Measurements from ENCODE around the gene GC. TPM values are rescaled to one million over a fixed set of nuclear protein-coding genes. Genes with fewer than 3 reads are reported as not detected.
"Not testable (repeated sequence)": the region's sequence is repeated elsewhere in the genome, so short reads cannot be mapped to it uniquely, and the experiment has no call there.

GC gene
- total RNA-seq, 2 experiments from 2014 or later: not detected

DNA sequence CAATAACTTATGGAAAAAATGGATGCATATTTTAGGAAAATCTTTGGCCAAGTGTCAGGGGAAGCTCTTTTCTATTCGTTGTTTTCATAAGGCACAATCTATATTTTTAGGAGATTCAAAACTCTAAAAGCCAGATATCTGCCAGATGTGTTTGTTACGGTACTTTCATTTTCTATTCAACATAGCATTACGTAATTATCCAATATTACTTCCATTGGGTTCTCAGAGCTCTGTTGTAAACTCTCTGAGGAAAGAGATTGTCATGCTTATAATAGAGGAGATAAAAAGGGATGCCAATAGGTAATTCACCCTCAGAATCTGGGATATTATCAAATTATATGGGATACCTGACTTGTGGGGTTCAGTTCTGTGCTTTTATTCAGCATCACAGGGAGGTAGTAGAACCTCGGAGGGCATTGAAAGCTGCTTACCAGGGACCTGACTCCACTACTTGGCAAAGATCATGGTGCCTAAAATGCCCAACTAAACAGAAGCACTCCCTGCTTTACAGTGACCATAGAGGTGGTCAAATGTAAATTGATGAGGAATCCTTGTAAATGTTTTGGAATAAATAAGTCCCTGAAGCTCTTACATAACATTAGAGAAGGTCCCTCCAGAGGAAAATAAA is 32.9 kb upstream of the GC start:
- DNase-seq (no peak), ATAC-seq (ENCODE audit: poor library complexity) (no peak)
- no peak overlapping the region for H3K4me3 ChIP-seq (ENCODE audit: low read length)
- H3K27me3 Mint-ChIP-seq: peaks cover 9% of the 10 kb centered on the region
- H3K9me3 ChIP-seq (ENCODE audit: control insufficient read depth in 1 of 2, insufficient read depth in 1 of 2, low read length in 2 of 2): peaks cover 0 to 13% of the 10 kb centered on the region in 2 experiments
- TF ChIP-seq, protein P1, sequence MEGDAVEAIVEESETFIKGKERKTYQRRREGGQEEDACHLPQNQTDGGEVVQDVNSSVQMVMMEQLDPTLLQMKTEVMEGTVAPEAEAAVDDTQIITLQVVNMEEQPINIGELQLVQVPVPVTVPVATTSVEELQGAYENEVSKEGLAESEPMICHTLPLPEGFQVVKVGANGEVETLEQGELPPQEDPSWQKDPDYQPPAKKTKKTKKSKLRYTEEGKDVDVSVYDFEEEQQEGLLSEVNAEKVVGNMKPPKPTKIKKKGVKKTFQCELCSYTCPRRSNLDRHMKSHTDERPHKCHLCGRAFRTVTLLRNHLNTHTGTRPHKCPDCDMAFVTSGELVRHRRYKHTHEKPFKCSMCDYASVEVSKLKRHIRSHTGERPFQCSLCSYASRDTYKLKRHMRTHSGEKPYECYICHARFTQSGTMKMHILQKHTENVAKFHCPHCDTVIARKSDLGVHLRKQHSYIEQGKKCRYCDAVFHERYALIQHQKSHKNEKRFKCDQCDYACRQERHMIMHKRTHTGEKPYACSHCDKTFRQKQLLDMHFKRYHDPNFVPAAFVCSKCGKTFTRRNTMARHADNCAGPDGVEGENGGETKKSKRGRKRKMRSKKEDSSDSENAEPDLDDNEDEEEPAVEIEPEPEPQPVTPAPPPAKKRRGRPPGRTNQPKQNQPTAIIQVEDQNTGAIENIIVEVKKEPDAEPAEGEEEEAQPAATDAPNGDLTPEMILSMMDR (IDR thresholded peaks at IDR 0.05): no peak
- no peaks in the 10 kb centered on the region for H3K4me1 ChIP-seq (ENCODE audit: insufficient read depth, low read length)
- ChIA-PET CTCF (no interaction called here), POLR2A (no interaction called here)
- no peak overlapping the region for H3K27ac Mint-ChIP-seq
- no peaks in the 10 kb centered on the region for H3K27me3 ChIP-seq (ENCODE audit: control insufficient read depth in 1 of 2, insufficient read depth in 2 of 2, low read length in 2 of 2)
- H3K27ac ChIP-seq (ENCODE audit: low read depth in 1 of 2, low read length in 2 of 2): no peak overlapping the region
- no peaks in the 10 kb centered on the region for H3K36me3 Mint-ChIP-seq (ENCODE audit: low read depth)
- H3K9me3 Mint-ChIP-seq: no peaks in the 10 kb centered on the region
- H3K4me1 Mint-ChIP-seq (ENCODE audit: low read depth): no peaks in the 10 kb centered on the region
- intact Hi-C loops (cut with DNase I, micrococcal nuclease): no loop called here
- no peaks in the 10 kb centered on the region for H3K36me3 ChIP-seq (ENCODE audit: insufficient read depth, low read length)
- H3K4me3 Mint-ChIP-seq: no peak overlapping the region

DNA sequence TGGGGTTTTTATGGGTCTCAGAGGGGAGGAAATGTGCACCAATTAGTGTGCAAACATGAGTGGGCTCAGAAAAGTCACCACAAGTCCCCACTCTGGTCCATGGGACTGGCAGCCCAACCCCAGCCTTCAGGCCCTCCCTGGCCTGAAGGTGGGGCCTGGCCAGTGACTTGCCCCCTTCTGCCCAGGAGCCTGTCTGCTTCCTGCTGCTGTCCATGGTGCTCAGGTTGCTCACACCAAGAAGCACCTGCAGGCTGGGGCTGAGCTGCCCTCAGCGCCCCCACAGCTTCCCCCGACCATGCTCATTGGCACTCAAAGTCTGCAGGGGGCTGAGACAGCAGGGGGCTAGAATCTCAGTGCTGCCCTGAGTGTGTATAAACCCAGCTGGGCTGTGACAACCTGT is 30.6 kb upstream of the GC start:
- CTCF ChIA-PET: no interaction called here
- no peak for ATAC-seq (ENCODE audit: poor library complexity)
- Histone ChIP-seq H3K4me3 (ENCODE audit: low read length) (no peak overlapping the region), H3K9me3 (ENCODE audit: control insufficient read depth in 1 of 2, insufficient read depth in 1 of 2, low read length in 2 of 2) (peaks cover 0 to 13% of the 10 kb centered on the region in 2 experiments), H3K27me3 (ENCODE audit: control insufficient read depth in 1 of 2, insufficient read depth in 2 of 2, low read length in 2 of 2) (no peaks in the 10 kb centered on the region), H3K4me1 (ENCODE audit: insufficient read depth, low read length) (no peaks in the 10 kb centered on the region), H3K36me3 (ENCODE audit: insufficient read depth, low read length) (no peaks in the 10 kb centered on the region), H3K27ac (ENCODE audit: low read depth in 1 of 2, low read length in 2 of 2) (no peak overlapping the region)
- no peak overlapping the region for H3K4me3 Mint-ChIP-seq
- no peak for DNase-seq
- no peaks in the 10 kb centered on the region for H3K9me3 Mint-ChIP-seq
- POLR2A ChIA-PET: no interaction called here
- intact Hi-C loops (cut with DNase I, micrococcal nuclease): no loop called here
- H3K4me1 Mint-ChIP-seq (ENCODE audit: low read depth): no peaks in the 10 kb centered on the region
- H3K27me3 Mint-ChIP-seq: peaks cover 9% of the 10 kb centered on the region
- H3K27ac Mint-ChIP-seq: no peak overlapping the region
- no peaks in the 10 kb centered on the region for H3K36me3 Mint-ChIP-seq (ENCODE audit: low read depth)
- TF ChIP-seq, protein P1 (IDR thresholded peaks at IDR 0.05): no peak

DNA sequence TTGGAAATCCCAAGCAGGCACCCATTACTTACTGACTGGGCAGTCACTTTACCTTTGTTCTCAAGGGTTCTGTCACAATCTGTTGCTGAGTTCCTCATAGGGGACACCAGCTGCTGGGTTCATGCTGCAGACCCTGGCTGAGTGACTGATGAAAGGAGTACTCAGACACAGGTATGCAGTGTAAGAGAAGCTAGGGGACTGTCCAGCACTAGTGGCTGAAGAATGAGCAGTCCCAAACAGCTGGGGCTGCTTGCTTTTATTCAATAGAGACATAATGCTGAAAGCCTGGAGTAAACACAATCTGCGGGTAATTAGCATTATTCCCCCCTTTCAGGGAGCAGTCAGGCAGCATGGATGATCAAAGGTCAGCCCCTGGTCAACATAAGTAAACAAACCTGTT is 25.9 kb upstream of the GC start:
- CTCF ChIA-PET; intact Hi-C loops (cut with DNase I, micrococcal nuclease); H3K27ac Mint-ChIP-seq; POLR2A ChIA-PET; H3K27me3 Mint-ChIP-seq; H3K27ac ChIP-seq (ENCODE audit: low read depth in 1 of 2, low read length in 2 of 2); H3K36me3 ChIP-seq (ENCODE audit: insufficient read depth, low read length); H3K4me3 Mint-ChIP-seq; H3K4me1 ChIP-seq (ENCODE audit: insufficient read depth, low read length); ATAC-seq (ENCODE audit: poor library complexity); H3K9me3 Mint-ChIP-seq; H3K4me1 Mint-ChIP-seq (ENCODE audit: low read depth); H3K36me3 Mint-ChIP-seq (ENCODE audit: low read depth); H3K27me3 ChIP-seq (ENCODE audit: control insufficient read depth in 1 of 2, insufficient read depth in 2 of 2, low read length in 2 of 2); H3K4me3 ChIP-seq (ENCODE audit: low read length); DNase-seq: not testable (repeated sequence)
- peaks cover 0 to 13% of the 10 kb centered on the region in 2 experiments for H3K9me3 ChIP-seq (ENCODE audit: control insufficient read depth in 1 of 2, insufficient read depth in 1 of 2, low read length in 2 of 2)

DNA sequence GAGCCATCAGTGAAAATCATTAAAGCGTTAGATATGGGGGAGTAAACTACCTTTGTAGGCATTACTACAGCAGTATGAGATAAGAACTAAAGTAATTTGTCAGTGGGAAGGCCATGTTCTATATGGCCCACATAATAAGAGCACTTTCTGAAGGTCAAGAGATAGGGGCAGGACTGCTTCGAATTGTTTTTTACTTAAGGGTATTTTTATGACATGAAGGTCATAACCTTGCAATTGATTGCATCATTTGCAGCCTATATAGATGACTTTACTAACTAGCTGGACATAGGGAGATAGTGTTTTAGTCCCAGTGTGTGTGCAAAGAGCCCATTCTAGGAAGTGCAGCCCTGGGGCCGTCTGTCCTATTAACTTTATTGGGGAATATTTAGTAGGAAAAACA is 23.6 kb upstream of the GC start:
- Histone ChIP-seq H3K36me3 (ENCODE audit: insufficient read depth, low read length) (no peaks in the 10 kb centered on the region), H3K27ac (ENCODE audit: low read depth in 1 of 2, low read length in 2 of 2) (no peak overlapping the region), H3K4me3 (ENCODE audit: low read length) (no peak overlapping the region), H3K27me3 (ENCODE audit: control insufficient read depth in 1 of 2, insufficient read depth in 2 of 2, low read length in 2 of 2) (peaks cover 0 to 3% of the 10 kb centered on the region in 2 experiments), H3K4me1 (ENCODE audit: insufficient read depth, low read length) (no peaks in the 10 kb centered on the region), H3K9me3 (ENCODE audit: control insufficient read depth in 1 of 2, insufficient read depth in 1 of 2, low read length in 2 of 2) (no peaks in the 10 kb centered on the region)
- ChIA-PET CTCF (no interaction called here), POLR2A (no interaction called here)
- DNase-seq: no peak
- intact Hi-C loops (cut with DNase I, micrococcal nuclease): no loop called here
- no peak for ATAC-seq (ENCODE audit: poor library complexity)
- TF ChIP-seq, protein P1 (IDR thresholded peaks at IDR 0.05): no peak
- Mint-ChIP-seq H3K27me3 (no peaks in the 10 kb centered on the region), H3K27ac (no peak overlapping the region), H3K9me3 (no peaks in the 10 kb centered on the region), H3K4me3 (no peak overlapping the region), H3K4me1 (ENCODE audit: low read depth) (no peaks in the 10 kb centered on the region), H3K36me3 (ENCODE audit: low read depth) (no peaks in the 10 kb centered on the region)

DNA sequence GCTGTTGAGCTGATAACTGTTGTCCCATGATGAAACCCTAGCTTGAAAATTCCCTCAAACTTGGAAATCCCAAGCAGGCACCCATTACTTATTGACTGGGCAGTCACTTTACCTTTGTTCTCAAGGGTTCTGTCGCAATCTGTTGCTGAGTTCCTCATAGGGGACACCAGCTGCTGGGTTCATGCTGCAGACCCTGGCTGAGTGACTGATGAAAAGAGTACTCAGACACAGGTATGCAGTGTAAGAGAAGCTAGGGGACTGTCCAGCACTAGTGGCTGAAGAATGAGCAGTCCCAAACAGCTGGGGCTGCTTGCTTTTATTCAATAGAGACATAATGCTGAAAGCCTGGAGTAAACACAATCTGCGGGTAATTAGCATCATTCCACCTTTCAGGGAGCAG is 21.4 kb upstream of the GC start:
- H3K36me3 ChIP-seq (ENCODE audit: insufficient read depth, low read length); H3K27me3 ChIP-seq (ENCODE audit: control insufficient read depth in 1 of 2, insufficient read depth in 2 of 2, low read length in 2 of 2); H3K27me3 Mint-ChIP-seq; H3K4me3 Mint-ChIP-seq; H3K4me1 Mint-ChIP-seq (ENCODE audit: low read depth); H3K27ac Mint-ChIP-seq; H3K9me3 ChIP-seq (ENCODE audit: control insufficient read depth in 1 of 2, insufficient read depth in 1 of 2, low read length in 2 of 2); H3K4me3 ChIP-seq (ENCODE audit: low read length); POLR2A ChIA-PET; H3K36me3 Mint-ChIP-seq (ENCODE audit: low read depth); CTCF ChIA-PET; H3K4me1 ChIP-seq (ENCODE audit: insufficient read depth, low read length); DNase-seq; H3K9me3 Mint-ChIP-seq; intact Hi-C loops (cut with DNase I, micrococcal nuclease); ATAC-seq (ENCODE audit: poor library complexity); H3K27ac ChIP-seq (ENCODE audit: low read depth in 1 of 2, low read length in 2 of 2): not testable (repeated sequence)

All from CD4-positive, alpha-beta T cell (primary cell).